C4-2B (cell line): Measurements from ENCODE around the gene ATP5ME.

Source experiments
- ZFX ChIP-seq: fragments of 450-650 bp; IDR thresholded peaks from 2 replicates; pipeline ENCODE4 v1.6.1; 2017
- TF ChIP-seq, protein P1 (sequence below): fragments of 450-650 bp; conservative IDR thresholded peaks from 2 replicates; pipeline ENCODE4 v1.5.1; 2017; ENCODE audit warnings: mild to moderate bottlenecking

DNA sequence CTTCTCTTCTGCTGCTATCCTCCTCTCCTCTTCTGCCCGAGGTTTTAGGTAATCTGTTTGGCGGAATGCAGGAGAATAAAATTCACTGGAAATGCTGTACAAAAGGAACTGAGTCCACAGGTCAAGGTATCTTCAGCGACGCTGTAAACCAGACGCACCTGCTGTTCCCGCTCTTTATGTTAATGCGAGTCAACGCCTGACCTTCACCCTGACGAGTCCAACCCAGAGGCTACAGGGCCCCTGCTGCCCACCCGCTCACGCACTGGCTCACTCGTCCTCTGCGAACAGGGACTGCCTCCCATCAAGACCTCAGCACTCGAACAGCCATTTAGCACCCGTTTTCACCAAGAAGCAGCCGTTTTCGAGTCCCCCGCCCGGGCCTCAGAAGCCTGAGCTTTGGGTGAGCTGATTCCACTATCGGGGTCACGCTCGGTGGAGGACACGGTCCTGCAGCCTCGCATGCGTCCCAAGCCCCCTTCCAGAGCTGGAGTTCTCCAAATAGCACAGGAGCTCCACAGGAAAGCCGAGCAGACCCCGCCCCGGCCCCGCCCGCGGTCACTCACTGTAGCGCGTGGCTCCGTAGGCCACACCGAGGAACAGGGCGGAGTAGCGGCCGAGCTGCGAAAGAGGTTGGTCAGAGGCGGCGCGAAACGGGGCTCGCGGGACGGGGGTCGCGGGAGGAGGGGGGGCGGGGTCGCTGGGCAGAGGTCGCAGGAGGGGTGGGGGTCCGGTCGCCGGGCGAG is 556 bp downstream of the ATP5ME start:
- TF ChIP-seq, protein P1, sequence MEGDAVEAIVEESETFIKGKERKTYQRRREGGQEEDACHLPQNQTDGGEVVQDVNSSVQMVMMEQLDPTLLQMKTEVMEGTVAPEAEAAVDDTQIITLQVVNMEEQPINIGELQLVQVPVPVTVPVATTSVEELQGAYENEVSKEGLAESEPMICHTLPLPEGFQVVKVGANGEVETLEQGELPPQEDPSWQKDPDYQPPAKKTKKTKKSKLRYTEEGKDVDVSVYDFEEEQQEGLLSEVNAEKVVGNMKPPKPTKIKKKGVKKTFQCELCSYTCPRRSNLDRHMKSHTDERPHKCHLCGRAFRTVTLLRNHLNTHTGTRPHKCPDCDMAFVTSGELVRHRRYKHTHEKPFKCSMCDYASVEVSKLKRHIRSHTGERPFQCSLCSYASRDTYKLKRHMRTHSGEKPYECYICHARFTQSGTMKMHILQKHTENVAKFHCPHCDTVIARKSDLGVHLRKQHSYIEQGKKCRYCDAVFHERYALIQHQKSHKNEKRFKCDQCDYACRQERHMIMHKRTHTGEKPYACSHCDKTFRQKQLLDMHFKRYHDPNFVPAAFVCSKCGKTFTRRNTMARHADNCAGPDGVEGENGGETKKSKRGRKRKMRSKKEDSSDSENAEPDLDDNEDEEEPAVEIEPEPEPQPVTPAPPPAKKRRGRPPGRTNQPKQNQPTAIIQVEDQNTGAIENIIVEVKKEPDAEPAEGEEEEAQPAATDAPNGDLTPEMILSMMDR = no peak
- peak; percentile 45; the same call in 1 of the 2 replicates for TF ChIP-seq ZFX
